TTC549 (cell line): ENCODE data around the gene PIK3R1.

ENCODE experiments used
- FAIRE-seq: peaks from 2 replicates; lab custom pipeline; 2012; peaks lifted over from hg19 to GRCh38; lab: Jason Lieb, UNC

Gene PIK3R1

DNA sequence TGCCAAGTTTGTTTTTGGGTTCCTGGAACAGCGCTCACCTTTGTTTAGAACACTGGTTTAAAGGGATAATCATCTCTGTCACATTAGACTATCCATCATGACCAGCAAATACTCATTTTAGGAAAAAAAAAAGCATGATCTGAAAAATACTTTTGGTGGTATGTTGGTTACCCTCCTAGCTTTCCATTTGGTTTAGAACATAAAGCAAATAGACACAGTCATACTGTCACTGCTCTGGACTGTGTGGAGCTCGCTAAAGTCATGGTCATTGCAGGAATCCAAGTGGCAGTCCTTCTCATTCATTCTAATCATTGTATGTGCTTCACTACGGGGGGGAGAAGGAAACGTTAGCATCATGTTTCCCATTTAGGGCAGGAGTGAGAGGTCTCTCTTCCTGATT, 83.5 kb downstream of the PIK3R1 start:
- no peak for FAIRE-seq

DNA sequence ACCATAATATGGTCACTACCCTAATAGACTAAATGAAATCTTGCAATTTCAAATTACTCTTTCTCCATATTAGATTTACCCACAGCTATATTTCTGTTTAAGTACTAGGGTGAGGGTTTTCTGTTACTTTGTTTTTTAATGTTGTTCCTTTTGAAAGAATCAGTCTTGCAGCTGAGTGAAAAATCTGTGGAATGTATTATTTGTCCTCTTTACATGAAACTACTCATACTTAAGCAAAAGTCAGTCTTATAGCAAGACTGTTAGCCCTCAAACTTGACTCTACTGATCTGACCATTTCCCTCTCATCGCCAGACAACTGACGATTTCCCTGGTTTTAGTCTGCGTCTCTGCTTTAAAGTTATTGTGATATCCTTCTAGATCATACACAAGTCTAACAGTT, 84.0 kb downstream of the PIK3R1 start:
- no peak for FAIRE-seq

- FAIRE-seq: no peak
Observed at GRCh38 chr5:68303038-68303738, 87.6 kb downstream of the PIK3R1 start.

DNA sequence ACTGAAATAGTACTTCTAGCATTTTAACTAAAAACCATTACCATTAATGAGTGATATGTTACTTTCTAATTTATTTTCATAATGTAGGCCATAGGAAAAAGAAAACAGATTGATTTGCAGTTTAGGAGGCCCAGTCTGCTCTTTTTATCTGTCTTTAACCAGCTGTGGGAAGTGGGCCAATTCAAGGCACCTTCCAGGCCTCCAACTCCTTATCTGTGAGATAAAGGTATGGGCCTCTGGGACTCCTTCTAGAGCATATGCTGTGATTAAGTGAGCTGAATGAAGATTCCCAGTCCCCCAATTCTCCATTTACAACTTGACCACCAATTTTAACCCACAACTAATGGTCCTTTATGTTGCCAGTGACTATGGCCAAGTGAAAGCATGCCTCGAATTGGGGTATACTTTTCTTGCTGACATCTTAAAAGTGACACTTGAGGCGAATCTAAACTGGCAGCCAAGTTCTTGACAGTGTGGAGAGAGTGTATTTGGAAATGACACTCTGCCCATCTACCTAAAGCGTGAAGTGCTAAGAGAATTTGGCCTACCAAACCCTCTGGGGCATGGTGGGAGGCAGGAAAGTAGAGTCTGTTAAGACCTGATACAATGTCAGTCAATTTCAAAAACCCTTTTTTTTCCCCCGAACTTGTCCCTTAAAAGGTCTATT, 88.3 kb downstream of the PIK3R1 start:
- no peak for FAIRE-seq

- no peak for FAIRE-seq
Observed at GRCh38 chr5:68304421-68305052, 89.0 kb downstream of the PIK3R1 start.

DNA sequence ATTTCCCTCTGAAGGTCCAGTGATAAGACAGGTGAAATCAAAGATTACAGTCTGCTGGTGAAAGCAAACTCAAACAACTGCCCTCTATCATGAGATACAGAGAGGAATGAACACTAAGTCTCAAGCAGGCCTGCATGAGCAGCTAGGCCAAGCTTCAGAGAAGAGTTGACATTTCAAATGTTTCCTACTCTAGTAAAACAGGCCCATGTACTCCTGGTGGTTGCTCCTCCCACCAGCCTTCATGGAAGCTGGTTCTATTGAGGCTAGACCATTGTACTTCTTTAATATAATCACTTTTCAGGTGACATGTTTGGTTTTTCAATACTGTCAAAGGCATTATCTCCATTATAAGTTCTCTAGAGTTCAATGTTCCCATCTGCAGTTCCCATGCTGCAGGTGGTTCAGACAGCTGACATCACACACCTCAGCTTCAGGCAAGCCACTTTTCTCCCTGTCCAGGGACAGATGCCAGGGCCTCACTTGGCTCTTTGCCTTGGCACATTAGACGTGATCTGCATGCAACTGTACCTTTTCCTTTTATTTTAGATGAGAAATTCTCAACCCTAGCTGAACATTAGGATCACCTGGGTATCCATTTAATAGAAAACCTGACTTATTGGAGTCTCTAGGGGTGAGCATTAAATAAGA, 89.8 kb downstream of the PIK3R1 start:
- FAIRE-seq: no peak

- FAIRE-seq: no peak
Observed at GRCh38 chr5:68306361-68307014, 90.9 kb downstream of the PIK3R1 start.

DNA sequence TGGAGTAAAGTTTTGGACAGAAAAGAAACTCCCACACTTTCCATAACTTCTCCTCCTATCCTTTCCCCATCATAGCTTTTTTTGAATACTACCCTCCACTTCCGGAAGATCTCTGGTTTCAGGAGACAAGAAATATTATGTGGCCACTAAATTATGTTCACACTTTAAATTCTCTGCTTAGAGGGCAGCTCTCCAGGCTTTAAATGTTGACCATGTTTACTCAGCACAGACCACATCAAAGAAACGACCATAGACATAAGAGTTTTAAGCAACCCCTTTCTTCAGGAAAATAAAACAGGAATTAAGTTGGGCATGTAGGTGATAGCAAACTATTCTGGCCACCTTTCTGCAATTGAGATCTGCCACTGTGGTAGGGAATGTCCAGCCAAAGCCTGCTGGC, 97.8 kb downstream of the PIK3R1 start:
- no peak for FAIRE-seq

DNA sequence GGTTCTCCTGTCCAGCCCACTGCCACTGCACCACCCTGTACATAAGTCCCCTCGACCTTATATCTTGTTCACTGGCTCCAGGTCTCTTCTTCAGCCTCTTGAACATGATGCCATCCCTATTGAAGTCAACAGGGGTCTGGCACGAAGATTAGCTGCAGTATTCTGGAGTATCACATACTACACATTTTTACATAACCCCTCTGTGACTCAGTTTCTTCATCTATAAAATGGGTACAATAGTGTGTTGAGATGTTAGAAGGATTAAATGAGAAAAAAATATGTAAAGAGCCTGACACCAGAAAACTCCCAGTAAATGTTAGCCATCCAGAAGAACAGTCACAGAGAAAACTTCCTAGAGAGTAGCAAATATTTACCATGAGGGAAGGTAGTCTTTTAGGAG, 98.9 kb downstream of the PIK3R1 start:
- no peak for FAIRE-seq

DNA sequence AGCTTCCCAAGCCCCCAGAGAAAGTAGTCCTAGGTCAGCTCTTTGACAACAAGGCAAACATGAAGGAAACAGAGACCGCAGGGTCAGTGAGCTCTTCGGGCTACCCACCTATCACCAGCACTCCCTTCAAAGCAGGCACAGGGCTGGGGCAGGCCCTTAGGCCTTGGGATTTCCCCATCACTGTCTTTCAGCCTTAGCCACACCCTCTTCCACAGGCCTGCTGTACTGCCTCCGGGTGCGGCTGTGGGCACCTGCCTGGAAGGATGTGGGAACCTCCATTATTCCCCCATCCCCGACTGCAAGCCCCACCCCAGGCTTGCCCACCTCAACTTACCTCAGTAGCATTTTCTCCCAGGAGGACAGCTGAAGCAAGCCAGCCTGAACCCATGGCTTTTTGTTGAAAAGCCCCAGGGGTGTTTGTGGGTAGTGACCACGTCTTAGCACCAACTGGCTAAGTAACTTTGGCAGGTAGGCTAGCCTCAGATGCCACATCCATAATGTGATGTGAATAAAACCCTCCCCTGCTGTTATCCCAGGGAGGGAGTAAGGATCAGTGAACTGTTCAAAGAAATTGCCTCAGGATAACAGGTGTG, 100.2 kb downstream of the PIK3R1 start:
- no peak for FAIRE-seq

DNA sequence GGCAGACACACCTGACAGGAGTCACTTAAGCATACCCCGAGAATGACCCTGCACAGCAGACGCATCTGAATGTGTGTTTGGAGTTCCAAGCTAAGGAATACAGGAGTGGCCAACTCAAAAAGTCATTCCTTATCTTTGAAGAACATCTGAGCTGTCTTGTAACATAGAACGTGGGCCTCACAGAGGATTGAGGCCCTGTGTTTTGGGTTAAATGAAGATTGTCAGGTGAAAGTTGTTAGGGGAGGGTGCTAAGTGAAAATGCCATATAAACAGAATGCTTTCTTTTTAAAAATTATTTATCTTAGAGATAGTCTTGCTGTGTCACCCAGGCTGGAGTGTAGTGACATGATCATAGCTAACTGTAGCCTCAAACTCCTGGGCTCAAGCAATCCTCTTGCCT, 100.9 kb downstream of the PIK3R1 start:
- FAIRE-seq: no peak

DNA sequence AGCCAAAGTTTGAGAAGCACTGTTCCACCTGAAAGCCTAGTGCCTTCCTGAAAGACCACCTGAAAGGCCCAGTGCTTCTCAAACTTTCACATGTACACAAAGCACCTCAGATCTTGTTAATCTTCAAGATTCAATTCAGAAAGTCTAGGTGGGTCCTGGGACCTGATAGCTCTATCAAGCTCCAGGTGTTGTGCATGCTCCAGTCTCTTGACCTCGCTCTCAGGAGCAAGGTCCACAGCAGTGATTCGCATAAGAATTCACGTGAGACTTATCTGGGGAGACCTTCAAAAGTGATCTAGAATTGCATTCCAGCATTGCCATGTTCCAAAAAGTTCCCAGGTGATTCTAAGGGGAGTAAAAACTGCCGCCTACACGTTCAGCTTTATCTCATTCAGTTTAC, 102.1 kb downstream of the PIK3R1 start:
- no peak for FAIRE-seq

GRCh38 chr5:68318955-68319705, 103.6 kb downstream of the PIK3R1 start:
- FAIRE-seq: no peak

DNA sequence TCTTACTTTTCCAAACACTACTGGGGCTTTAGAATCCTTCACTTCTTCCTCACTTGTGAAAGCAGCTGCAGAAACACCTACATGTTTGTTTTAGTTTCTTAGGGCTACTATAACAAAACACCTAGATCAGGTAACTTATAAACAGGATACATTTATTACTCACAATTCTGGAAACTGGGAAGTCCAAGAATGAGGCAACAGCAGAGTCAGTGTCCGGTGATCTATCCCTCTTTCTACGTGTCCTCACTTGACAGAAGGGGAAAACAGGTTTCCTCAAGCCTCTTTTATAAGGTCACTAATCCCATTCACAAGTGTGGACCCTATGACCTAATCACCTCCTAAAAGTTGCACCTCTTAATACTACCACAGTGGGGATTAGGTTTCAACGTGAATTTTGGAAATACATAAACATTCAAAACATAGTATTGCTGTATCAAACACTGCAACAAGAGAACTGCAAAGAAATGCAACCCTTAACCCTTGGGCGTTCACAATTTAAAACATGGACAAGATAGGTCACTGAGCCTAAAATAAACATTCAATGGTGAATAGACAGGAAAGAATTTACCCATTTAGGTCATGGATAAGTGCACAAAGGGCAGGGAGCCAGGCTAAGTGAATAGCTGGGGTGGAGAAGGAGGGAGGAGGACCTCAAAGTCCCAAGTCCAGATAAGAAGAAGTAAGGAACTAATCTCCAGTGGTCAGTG, 104.3 kb downstream of the PIK3R1 start:
- no peak for FAIRE-seq

GRCh38 chr5:68320413-68320986, 104.9 kb downstream of the PIK3R1 start:
- no peak for FAIRE-seq

DNA sequence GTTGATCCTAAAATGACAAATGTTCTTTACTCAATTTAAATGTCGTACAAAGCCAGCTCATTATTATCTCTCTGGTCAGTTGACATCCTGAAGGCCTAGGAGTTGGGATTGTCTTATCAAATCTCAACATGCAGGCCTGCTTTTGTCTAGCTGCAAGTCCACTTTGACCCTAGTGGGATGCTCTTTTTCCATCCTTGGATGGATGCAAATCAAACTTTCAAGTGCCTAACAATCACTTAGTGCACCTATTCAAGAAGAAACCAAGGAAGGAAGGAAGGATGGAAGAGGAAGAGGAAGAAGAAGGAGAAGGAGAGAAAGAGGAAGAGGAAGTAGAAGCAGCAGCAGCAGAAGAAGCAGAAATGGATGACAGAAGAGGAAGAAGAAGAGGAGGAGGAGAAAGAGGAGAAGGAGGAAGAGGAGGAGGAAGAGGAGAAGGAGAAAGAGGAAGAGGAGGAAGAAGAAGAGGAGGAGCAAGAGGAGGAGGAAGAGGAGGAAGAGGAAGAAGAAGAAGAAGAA, 109.6 kb downstream of the PIK3R1 start:
- no peak for FAIRE-seq

GRCh38 chr5:68329554-68330255, 114.1 kb downstream of the PIK3R1 start:
- FAIRE-seq: no peak

GRCh38 chr5:68330574-68330973, 115.0 kb downstream of the PIK3R1 start:
- no peak for FAIRE-seq
